NCI-H345 (cell line): Measurements from ENCODE around the gene SLC38A3.
"Not testable (repeated sequence)": the region's sequence is repeated elsewhere in the genome, so short reads cannot be mapped to it uniquely, and the experiment has no call there.

Source experiments
- DNase-seq: peaks from one replicate; lab custom pipeline; 2025; lab: John Stamatoyannopoulos, UW

Gene SLC38A3

GRCh38 chr3:50254577-50255250 is 49.6 kb downstream of the SLC38A3 start:
- DNase-seq: no peak

- no peak for DNase-seq
Observed at GRCh38 chr3:50255251-50255615, 50.2 kb downstream of the SLC38A3 start.

- peak; percentile 19 for DNase-seq
Observed at GRCh38 chr3:50256978-50257890, 52.2 kb downstream of the SLC38A3 start.

- no peak for DNase-seq
Observed at GRCh38 chr3:50258029-50258680, 53.1 kb downstream of the SLC38A3 start.

GRCh38 chr3:50258979-50259378 is 53.9 kb downstream of the SLC38A3 start:
- DNase-seq: no peak

- DNase-seq: no peak
Observed at GRCh38 chr3:50259432-50260026, 54.5 kb downstream of the SLC38A3 start.

- peak; percentile 82 for DNase-seq
Observed at GRCh38 chr3:50260027-50260941, 55.2 kb downstream of the SLC38A3 start.

- no peak for DNase-seq
Observed at GRCh38 chr3:50260942-50261441, 55.9 kb downstream of the SLC38A3 start.

GRCh38 chr3:50261505-50261904 is 56.4 kb downstream of the SLC38A3 start:
- DNase-seq: no peak

- not testable (repeated sequence) for DNase-seq
Observed at GRCh38 chr3:50262200-50262599, 57.1 kb downstream of the SLC38A3 start.

- no peak for DNase-seq
Observed at GRCh38 chr3:50262778-50263177, 57.7 kb downstream of the SLC38A3 start.

GRCh38 chr3:50263478-50264382 is 58.7 kb downstream of the SLC38A3 start:
- no peak for DNase-seq

GRCh38 chr3:50264383-50264963 is 59.4 kb downstream of the SLC38A3 start:
- DNase-seq: peak; percentile 8

GRCh38 chr3:50264964-50265485 is 60.0 kb downstream of the SLC38A3 start:
- no peak for DNase-seq

GRCh38 chr3:50265571-50265970 is 60.5 kb downstream of the SLC38A3 start:
- no peak for DNase-seq

GRCh38 chr3:50266017-50266416 is 60.9 kb downstream of the SLC38A3 start:
- DNase-seq: no peak

GRCh38 chr3:50266836-50267235 is 61.8 kb downstream of the SLC38A3 start:
- DNase-seq: no peak

- DNase-seq: no peak
Observed at GRCh38 chr3:50267280-50267913, 62.3 kb downstream of the SLC38A3 start.

- no peak for DNase-seq
Observed at GRCh38 chr3:50268276-50268675, 63.2 kb downstream of the SLC38A3 start.
